DND-41 (cell line): ENCODE results near the gene DNM2.

Experiments used
- ATAC-seq: fragments of 200-7000 bp; cut with Tn5 transposase; 3 replicates; pipeline ENCODE4 v1.9.1; 2021; ENCODE audit warnings: low read depth; ENCODE audit not compliant: insufficient read depth
- DNase-seq: peaks from one replicate; pipeline ENCODE4 v3.0.0-alpha.2; 2020
- H2AFZ ChIP-seq: 2 replicates; pipeline ENCODE4 v1.6.0; 2012; ENCODE audit warnings: low read depth, low read length
- H3K27ac ChIP-seq: 2 replicates; pipeline ENCODE4 v1.5.1; 2012; ENCODE audit warnings: low read length, inconsistent platforms
- H3K27me3 ChIP-seq: fragments of 200-600 bp; sonication (generic); 2 replicates; pipeline ENCODE4 v1.6.0; 2012; ENCODE audit warnings: low read length, mild to moderate bottlenecking, inconsistent platforms; ENCODE audit not compliant: insufficient read depth, poor library complexity
- H3K36me3 ChIP-seq: 2 replicates; pipeline ENCODE4 v1.5.1; 2012; ENCODE audit warnings: low read length, inconsistent platforms; ENCODE audit not compliant: insufficient read depth
- H3K4me1 ChIP-seq: 2 replicates; pipeline ENCODE4 v1.5.1; 2012; ENCODE audit warnings: mild to moderate bottlenecking, low read length; ENCODE audit not compliant: insufficient read depth
- H3K4me2 ChIP-seq: 2 replicates; pipeline ENCODE4 v1.6.0; 2012; ENCODE audit warnings: mild to moderate bottlenecking, moderate library complexity, low read length, inconsistent platforms; ENCODE audit not compliant: insufficient read depth
- H3K4me3 ChIP-seq, 2 experiments: fragments of 200-600 bp in 1 of 2; shearing (Covaris generic) in 1 of 2; 2 replicates each; pipeline ENCODE4 v1.5.1; 2012 to 2016; ENCODE audit warnings: inconsistent platforms in 2 of 2, low read length in 2 of 2, mild to moderate bottlenecking in 2 of 2, low read depth in 1 of 2, moderate library complexity in 1 of 2
- H3K79me2 ChIP-seq: 2 replicates; pipeline ENCODE4 v1.6.0; 2012; ENCODE audit warnings: low read length, inconsistent platforms; ENCODE audit not compliant: insufficient read depth
- H3K9ac ChIP-seq: 2 replicates; pipeline ENCODE4 v1.6.0; 2012; ENCODE audit warnings: low read depth, mild to moderate bottlenecking, inconsistent platforms, low read length, moderate library complexity
- H3K9me3 ChIP-seq: 2 replicates; pipeline ENCODE4 v1.5.1; 2012; ENCODE audit warnings: low read length, moderate library complexity, mild to moderate bottlenecking, inconsistent platforms; ENCODE audit not compliant: insufficient read depth, severe bottlenecking
- H4K20me1 ChIP-seq: 2 replicates; pipeline ENCODE4 v1.6.0; 2012; ENCODE audit warnings: low read length; ENCODE audit not compliant: insufficient read depth
- EZH2 ChIP-seq: IDR thresholded peaks from 3 replicates; pipeline ENCODE4 v1.6.1; 2012; ENCODE audit warnings: borderline replicate concordance, low read depth, mild to moderate bottlenecking, moderate library complexity, low read length, inconsistent platforms; ENCODE audit not compliant: severe bottlenecking
- TF ChIP-seq, protein P1 (sequence below): IDR thresholded peaks from 2 replicates; pipeline ENCODE4 v1.5.1; 2012; ENCODE audit warnings: borderline replicate concordance, low read length, moderate library complexity, mild to moderate bottlenecking; ENCODE audit not compliant: poor library complexity, severe bottlenecking; ENCODE audit errors: extremely low read depth

The DNM2 gene

DNA sequence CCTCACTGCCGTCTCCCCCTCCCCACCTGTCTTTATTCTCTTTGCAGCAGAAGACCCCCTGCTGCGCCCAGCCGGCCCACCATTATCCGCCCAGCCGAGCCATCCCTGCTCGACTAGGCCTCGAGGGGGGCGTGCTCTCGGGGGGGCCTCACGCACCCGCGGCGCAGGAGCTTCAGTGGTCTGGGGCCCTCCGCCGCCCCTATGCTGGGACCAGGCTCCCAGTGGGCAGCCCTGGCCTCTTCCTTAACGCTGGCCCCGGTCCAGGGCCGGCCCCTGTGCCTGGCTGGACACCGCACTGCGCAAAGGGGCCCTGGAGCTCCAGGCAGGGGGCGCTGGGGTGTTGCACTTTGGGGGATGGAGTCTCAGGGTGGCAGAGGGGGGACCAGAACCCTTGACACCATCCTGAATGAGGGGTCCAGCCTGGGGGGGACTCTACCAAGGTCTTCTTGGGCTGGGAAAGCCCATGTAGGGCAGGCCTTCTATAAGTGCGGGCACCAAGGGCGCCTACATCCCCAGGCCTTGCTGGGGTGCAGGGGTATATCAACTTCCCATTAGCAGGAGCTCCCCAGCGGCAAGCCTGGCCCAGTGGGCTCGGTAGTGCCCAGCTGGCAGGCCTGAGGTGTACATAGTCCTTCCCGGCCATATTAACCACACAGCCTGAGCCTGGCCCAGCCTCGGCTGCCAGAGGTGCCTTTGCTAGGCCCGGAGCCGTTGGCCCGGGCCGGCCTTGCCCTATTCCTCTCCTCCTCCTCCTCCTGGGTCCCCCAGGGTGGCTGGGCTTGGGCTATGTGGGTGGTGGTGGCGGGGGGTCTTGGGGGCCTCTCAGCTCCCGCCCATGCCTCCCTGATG lies 113.3 kb downstream of the DNM2 start:
- Histone ChIP-seq H3K9me3 (no peaks in the 10 kb centered on the region), H3K36me3 (peaks cover 74% of the 10 kb centered on the region), H4K20me1 (peaks cover 25% of the 10 kb centered on the region), H3K9ac (no peak overlapping the region), H3K4me2 (no peak overlapping the region), H3K79me2 (0 out of 2 replicates have a peak, but pooled peaks cover 5% of the 10 kb centered on the region), H2AFZ (no peak overlapping the region), H3K4me1 (peaks cover 11% of the 10 kb centered on the region), H3K27me3 (no peaks in the 10 kb centered on the region), H3K4me3 (no peak overlapping the region), H3K27ac (no peak overlapping the region)
- no peak for TF ChIP-seq EZH2
- TF ChIP-seq, protein P1, sequence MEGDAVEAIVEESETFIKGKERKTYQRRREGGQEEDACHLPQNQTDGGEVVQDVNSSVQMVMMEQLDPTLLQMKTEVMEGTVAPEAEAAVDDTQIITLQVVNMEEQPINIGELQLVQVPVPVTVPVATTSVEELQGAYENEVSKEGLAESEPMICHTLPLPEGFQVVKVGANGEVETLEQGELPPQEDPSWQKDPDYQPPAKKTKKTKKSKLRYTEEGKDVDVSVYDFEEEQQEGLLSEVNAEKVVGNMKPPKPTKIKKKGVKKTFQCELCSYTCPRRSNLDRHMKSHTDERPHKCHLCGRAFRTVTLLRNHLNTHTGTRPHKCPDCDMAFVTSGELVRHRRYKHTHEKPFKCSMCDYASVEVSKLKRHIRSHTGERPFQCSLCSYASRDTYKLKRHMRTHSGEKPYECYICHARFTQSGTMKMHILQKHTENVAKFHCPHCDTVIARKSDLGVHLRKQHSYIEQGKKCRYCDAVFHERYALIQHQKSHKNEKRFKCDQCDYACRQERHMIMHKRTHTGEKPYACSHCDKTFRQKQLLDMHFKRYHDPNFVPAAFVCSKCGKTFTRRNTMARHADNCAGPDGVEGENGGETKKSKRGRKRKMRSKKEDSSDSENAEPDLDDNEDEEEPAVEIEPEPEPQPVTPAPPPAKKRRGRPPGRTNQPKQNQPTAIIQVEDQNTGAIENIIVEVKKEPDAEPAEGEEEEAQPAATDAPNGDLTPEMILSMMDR: no peak
- no peak for ATAC-seq
- DNase-seq: no peak

DNA sequence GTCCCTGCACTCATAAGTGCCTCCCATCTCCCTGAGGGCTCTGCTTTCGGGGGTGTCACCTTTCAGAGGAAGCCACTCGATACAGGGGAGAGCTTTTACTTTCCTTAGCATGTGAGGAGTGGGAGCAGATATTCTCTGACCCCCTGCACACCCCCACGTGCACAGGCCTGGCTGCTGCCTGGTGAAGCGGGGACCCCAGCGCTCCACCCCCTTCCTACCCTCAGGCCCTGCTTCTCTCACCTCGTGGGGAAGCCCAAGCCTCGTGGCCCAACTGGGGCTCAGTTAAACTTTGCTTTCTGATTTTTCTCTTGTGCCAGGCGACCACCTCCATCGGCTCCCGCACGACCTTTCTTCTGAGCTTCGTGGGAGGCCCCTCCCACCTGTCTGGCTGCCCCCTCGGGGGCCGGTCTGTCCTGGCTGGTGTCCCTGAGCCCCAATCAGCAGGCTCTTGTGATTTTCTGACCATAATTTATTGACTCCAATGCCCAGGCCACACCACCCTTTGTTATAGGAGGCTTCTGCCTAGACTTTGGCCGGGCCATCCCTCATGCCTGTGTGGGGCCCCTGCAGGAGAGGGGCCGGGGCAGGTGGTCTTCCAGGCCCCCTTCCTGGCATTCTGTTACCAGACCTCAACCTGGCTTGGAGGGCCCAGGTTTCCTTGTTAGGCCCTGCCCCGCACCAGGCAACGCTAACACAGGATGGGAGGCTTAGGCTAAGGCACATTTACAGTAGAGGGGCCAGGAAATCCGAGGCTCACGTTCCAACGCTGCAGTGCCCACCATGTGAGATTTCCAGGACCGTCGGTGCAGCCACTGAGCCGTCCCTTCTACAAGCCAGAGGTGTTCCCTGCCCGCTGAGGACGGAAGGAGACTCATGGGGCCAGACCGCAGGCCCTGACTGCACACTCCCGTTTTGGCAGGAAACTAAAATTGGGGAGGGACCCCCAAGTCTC lies 114.4 kb downstream of the DNM2 start:
- no peak overlapping the region for H2AFZ ChIP-seq
- DNase-seq (no peak), ATAC-seq (no peak)
- H3K9me3 ChIP-seq: no peaks in the 10 kb centered on the region
- no peaks in the 10 kb centered on the region for H3K27me3 ChIP-seq
- H3K4me1 ChIP-seq: peaks cover 22% of the 10 kb centered on the region
- no peak for TF ChIP-seq EZH2
- TF ChIP-seq, protein P1: no peak
- H3K79me2 ChIP-seq: peaks cover 11% of the 10 kb centered on the region
- H3K36me3 ChIP-seq: peaks cover 65% of the 10 kb centered on the region
- peaks cover 25% of the 10 kb centered on the region for H4K20me1 ChIP-seq
- H3K4me3 ChIP-seq: no peak overlapping the region
- H3K27ac ChIP-seq: no peak overlapping the region
- H3K9ac ChIP-seq: no peak overlapping the region
- H3K4me2 ChIP-seq: no peak overlapping the region

DNA sequence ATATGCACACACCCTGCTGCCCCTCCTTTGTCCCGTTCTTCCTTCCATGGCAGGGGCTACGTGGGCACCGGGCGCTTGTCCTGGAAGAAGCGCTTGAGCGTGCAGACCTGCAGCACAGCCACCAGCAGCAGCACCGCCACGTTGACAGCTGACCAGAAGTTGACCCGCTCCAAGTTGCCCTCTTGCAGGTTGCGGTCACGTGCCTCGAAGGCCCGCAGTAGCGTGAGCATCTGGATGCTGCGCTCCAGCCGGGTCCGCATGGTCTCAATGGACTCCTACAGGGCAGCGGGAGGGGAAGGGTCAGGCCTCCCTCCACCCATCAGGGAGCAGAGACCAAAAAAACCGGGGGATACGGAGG lies 115.0 kb downstream of the DNM2 start:
- DNase-seq: no peak
- peaks cover 25% of the 10 kb centered on the region for H4K20me1 ChIP-seq
- peaks cover 11% of the 10 kb centered on the region for H3K79me2 ChIP-seq
- no peak overlapping the region for H2AFZ ChIP-seq
- peaks cover 61% of the 10 kb centered on the region for H3K36me3 ChIP-seq
- TF ChIP-seq EZH2: no peak
- TF ChIP-seq, protein P1: no peak
- H3K4me1 ChIP-seq: peaks cover 26% of the 10 kb centered on the region
- no peaks in the 10 kb centered on the region for H3K9me3 ChIP-seq
- no peak overlapping the region for H3K4me3 ChIP-seq
- no peak for ATAC-seq
- no peaks in the 10 kb centered on the region for H3K27me3 ChIP-seq
- no peak overlapping the region for H3K27ac ChIP-seq
- no peak overlapping the region for H3K9ac ChIP-seq
- H3K4me2 ChIP-seq: no peak overlapping the region
